Lung (tissue), 12 donors: ENCODE results near the gene NUTM1. TPM values are rescaled to one million over a fixed set of nuclear protein-coding genes. Genes with fewer than 3 reads are reported as not detected.
A peak's percentile ranks its signal among the peaks of the same experiment; 100 is the strongest.

Experiments
- ATAC-seq: fragments of 200-7000 bp; cut with Tn5 transposase; one replicate; pipeline ENCODE4 v1.9.1; 2020; ENCODE audit warnings: moderate number of reproducible peaks; ENCODE audit not compliant: insufficient read depth, low FRiP score
- DNase-seq, 3 donors: peaks; one replicate each; pipeline ENCODE4 v3.0.0-alpha.2; 2013 to 2017
- H3K27ac ChIP-seq, 2 donors: one replicate each; pipeline ENCODE4 v1.5.1; 2013; ENCODE audit warnings: mild to moderate bottlenecking in 2 of 2, moderate library complexity in 2 of 2, control low read depth in 1 of 2, inconsistent platforms in 1 of 2, low read depth in 1 of 2, low read length in 1 of 2
- H3K27me3 ChIP-seq, 3 donors: one replicate each; pipeline ENCODE4 v1.5.1; 2013; ENCODE audit warnings: low read length in 2 of 3; ENCODE audit not compliant: control insufficient read depth in 3 of 3, insufficient read depth in 3 of 3
- H3K36me3 ChIP-seq, 4 donors: one replicate each; pipeline ENCODE4 v1.5.1; 2013; ENCODE audit warnings: low read length in 4 of 4, mild to moderate bottlenecking in 1 of 4, moderate library complexity in 1 of 4; ENCODE audit not compliant: control insufficient read depth in 4 of 4, insufficient read depth in 4 of 4
- H3K4me1 ChIP-seq, 5 donors: one replicate each; pipeline ENCODE4 v1.5.1; 2013; ENCODE audit warnings: low read length in 5 of 5, mild to moderate bottlenecking in 2 of 5, moderate library complexity in 1 of 5; ENCODE audit not compliant: control insufficient read depth in 5 of 5, insufficient read depth in 5 of 5
- H3K4me3 ChIP-seq: one replicate; pipeline ENCODE4 v1.5.1; 2013; ENCODE audit warnings: mild to moderate bottlenecking, control low read depth, moderate library complexity
- H3K9ac ChIP-seq, 2 donors: one replicate each; pipeline ENCODE4 v1.5.1; 2013; ENCODE audit warnings: low read length in 2 of 2, control low read depth in 1 of 2; ENCODE audit not compliant: insufficient read depth in 1 of 2
- H3K9me3 ChIP-seq, 4 donors: one replicate each; pipeline ENCODE4 v1.5.1; 2013; ENCODE audit warnings: low read length in 3 of 4, mild to moderate bottlenecking in 1 of 4, moderate library complexity in 1 of 4; ENCODE audit not compliant: control insufficient read depth in 4 of 4, insufficient read depth in 3 of 4
- WGBS, 2 donors: extraction: QIAGEN DNeasy Blood & Tissue Kit; methylation state at CpG; one replicate each; pipeline ENCODE4 v1.1.7; 2013; 5-methylcytosine and 5-hydroxymethylcytosine counted together
- polyA plus RNA-seq, 2 donors: library from polyadenylated mRNA; stranded (reverse); fragments of 200-250 nt; gene quantifications; one replicate each; pipeline ENCODE4 v1.2.1, GENCODE V29; 2013
- total RNA-seq, 2 donors: library from RNA; depleted of rRNA in 1 of 2; stranded (reverse); fragments of >200 nt in 1 of 2; gene quantifications; one replicate each; pipeline ENCODE4 v1.2.1, GENCODE V29; 2014 to 2021
- TF ChIP-seq, protein P1 (sequence below): IDR thresholded peaks from 2 replicates; pipeline ENCODE4 v1.5.1; 2012; ENCODE audit warnings: mild to moderate bottlenecking; ENCODE audit errors: control extremely low read depth, extremely low read depth
- donor health status: control.
- donor health status: control.
- donor health status: Bipolar disorder and iron deficiency.
- donor health status: healthy.
- donor health status: DM: yes; HTN: yes; CAD: no.

NUTM1 gene
- total and polyA plus RNA-seq, 4 donors: 0.02 TPM; not detected in 3

DNA sequence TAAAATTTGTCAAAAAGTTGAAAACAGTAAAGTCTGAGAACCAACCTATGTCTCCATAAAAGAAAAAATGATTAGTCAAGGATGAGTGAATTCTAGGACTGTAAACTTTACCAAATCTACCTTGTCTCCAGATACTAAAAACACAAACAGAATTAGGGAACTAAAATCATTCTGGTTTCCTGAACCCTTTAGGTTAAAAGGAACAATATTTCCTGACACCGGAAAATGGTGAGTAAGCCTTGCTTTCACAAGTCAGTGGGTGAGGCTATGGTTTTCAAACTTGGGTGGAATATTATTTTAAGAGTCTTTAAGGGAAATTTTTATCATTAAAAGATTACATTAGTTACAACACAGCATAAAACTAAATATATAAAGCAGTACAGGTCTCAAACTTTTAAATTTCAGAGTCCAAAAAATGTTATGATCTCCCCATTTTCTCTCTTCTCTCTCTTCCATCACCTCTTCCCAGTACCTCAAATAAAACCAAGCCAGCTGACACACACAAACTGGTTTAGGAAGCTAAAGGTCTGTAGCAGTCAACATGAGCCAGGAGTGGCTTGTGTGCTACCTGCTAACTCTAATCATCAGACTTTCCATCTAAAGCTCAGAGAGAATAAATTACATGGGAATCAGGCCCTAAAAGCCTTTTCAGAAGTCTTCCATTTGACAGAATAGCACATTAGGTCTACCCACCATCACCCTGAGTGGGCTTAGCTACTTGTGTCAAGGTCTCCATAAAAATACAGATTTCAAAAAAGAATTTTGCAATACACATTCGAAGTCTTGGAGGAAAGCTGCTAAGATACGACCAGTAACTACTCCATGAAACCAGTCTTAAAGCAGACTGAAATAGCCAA is 7.7 kb upstream of the NUTM1 start:
- TF ChIP-seq, protein P1, sequence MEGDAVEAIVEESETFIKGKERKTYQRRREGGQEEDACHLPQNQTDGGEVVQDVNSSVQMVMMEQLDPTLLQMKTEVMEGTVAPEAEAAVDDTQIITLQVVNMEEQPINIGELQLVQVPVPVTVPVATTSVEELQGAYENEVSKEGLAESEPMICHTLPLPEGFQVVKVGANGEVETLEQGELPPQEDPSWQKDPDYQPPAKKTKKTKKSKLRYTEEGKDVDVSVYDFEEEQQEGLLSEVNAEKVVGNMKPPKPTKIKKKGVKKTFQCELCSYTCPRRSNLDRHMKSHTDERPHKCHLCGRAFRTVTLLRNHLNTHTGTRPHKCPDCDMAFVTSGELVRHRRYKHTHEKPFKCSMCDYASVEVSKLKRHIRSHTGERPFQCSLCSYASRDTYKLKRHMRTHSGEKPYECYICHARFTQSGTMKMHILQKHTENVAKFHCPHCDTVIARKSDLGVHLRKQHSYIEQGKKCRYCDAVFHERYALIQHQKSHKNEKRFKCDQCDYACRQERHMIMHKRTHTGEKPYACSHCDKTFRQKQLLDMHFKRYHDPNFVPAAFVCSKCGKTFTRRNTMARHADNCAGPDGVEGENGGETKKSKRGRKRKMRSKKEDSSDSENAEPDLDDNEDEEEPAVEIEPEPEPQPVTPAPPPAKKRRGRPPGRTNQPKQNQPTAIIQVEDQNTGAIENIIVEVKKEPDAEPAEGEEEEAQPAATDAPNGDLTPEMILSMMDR: no peak
- Histone ChIP-seq H3K36me3 (peaks cover 0 to 5% (median 1%) of the 10 kb centered on the region in 4 donors), H3K9me3 (no peaks in the 10 kb centered on the region), H3K27ac (peak overlapping the region; percentile 62 to 85), H3K27me3 (no peaks in the 10 kb centered on the region), H3K4me3 (no peak overlapping the region), H3K4me1 (peaks cover 3 to 10% (median 4%) of the 10 kb centered on the region in 5 donors), H3K9ac (no peak overlapping the region)
- 38 to 52% methylated on average over 3 of the region's 3 CpGs for WGBS, 2 donors
- ATAC-seq (no peak), DNase-seq (no peak)

DNA sequence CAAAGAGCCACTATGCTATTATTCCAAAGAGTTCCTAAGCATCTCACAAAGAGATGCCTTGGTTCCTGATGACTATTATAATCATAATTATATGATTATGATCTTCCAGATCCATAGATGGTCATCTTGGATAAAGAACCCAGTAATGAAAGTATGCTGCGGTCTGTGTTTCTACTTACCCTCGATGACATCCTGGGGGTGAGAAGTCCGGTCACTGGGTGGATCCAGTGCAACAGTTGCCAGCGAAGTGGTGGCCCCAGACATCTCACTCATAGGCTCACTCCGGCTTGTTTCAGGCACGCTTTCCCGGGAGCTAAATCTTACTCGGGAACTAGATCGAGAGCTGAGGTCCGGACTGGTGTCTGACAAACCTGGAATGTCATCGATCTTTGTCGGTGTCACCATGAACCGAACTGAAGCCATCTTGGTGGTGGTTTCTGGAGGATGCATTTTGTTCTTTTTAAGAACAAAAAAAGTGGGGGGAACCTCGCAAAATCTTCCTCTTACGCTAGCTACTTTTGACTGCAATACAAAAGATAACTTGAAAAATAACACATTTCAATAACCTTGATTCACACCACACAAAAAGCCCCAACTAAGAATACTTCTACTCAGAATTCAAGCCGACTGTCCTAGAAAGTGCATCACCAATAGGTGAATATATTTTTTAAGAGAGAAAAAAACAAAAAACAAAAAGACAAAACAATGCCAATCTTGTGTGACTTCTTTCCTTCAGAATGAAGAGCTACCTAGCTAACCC is 6.7 kb upstream of the NUTM1 start:
- Histone ChIP-seq H3K9ac (no peak overlapping the region), H3K9me3 (no peaks in the 10 kb centered on the region), H3K4me3 (peak overlapping the region; percentile 91), H3K36me3 (peaks cover 0 to 11% (median 1%) of the 10 kb centered on the region in 4 donors), H3K27me3 (no peaks in the 10 kb centered on the region), H3K4me1 (peaks cover 3 to 10% (median 4%) of the 10 kb centered on the region in 5 donors), H3K27ac (peak overlapping the region; percentile 91 to 94)
- ATAC-seq: no peak
- DNase-seq: no peak
- TF ChIP-seq, protein P1: no peak
- 67 to 76% methylated on average over 16 of the region's 16 CpGs for WGBS, 2 donors

DNA sequence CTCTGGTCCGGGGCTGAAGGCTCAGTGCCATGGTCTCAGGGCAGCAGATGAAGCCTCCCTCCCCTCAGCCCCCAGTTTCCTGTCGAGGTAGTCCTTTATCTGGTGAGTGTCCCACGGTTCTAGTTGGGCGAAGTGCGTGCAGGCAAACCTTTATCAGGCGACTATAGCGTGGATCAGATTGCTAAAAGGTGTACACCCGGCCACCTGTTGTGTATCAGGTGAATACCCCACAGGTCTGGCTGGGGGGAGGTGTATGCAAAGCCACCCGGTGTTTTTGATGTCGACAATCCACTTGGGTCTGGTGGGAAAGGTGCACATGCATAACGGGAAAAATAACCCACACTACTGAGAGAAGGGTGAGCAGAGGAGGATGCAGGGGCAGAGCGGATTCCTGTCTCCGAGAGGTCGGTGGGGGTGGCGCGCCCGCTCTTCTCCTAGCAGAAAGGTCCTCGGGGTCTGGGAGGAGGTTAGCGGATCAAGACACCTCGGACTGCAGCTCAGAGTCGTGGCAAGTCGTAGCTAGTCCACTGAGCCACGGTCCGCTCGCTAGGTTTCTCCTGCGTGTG is 6.0 kb upstream of the NUTM1 start:
- Histone ChIP-seq H3K27me3 (no peaks in the 10 kb centered on the region), H3K9ac (peak overlapping the region; percentile 18 to 58), H3K27ac (peak overlapping the region; percentile 91 to 94), H3K36me3 (peaks cover 0 to 15% (median 4%) of the 10 kb centered on the region in 4 donors), H3K4me3 (peak overlapping the region; percentile 91), H3K9me3 (no peaks in the 10 kb centered on the region), H3K4me1 (peaks cover 3 to 11% (median 8%) of the 10 kb centered on the region in 5 donors)
- no peak for DNase-seq
- TF ChIP-seq, protein P1: no peak
- 1 to 2% methylated on average over 26 of the region's 26 CpGs for WGBS, 2 donors
- ATAC-seq: no peak
